ENCODE data around the gene SMIM38.
"Not testable (repeated sequence)": the region's sequence is repeated elsewhere in the genome, so short reads cannot be mapped to it uniquely, and the experiment has no call there.

The SMIM38 gene

GRCh38 chr11:69122326-69122629, 33.5 kb upstream of the SMIM38 start:
- DNase-seq (ENCODE audit: low read depth): no peak

GRCh38 chr11:69122630-69123431, 32.9 kb upstream of the SMIM38 start:
- DNase-seq (ENCODE audit: low read depth): no peak

- no peak for DNase-seq (ENCODE audit: low read depth)
Observed at GRCh38 chr11:69123593-69124545, 31.9 kb upstream of the SMIM38 start.

- DNase-seq (ENCODE audit: low read depth): no peak
Observed at GRCh38 chr11:69125861-69126260, 29.9 kb upstream of the SMIM38 start.

- no peak for DNase-seq (ENCODE audit: low read depth)
Observed at GRCh38 chr11:69126286-69126685, 29.4 kb upstream of the SMIM38 start.

- no peak for DNase-seq (ENCODE audit: low read depth)
Observed at GRCh38 chr11:69127081-69127850, 28.5 kb upstream of the SMIM38 start.

GRCh38 chr11:69127884-69128283, 27.9 kb upstream of the SMIM38 start:
- DNase-seq (ENCODE audit: low read depth): no peak

GRCh38 chr11:69129053-69129452, 26.7 kb upstream of the SMIM38 start:
- DNase-seq (ENCODE audit: low read depth): no peak

- DNase-seq (ENCODE audit: low read depth): no peak
Observed at GRCh38 chr11:69129647-69130046, 26.1 kb upstream of the SMIM38 start.

GRCh38 chr11:69130654-69131053, 25.1 kb upstream of the SMIM38 start:
- no peak for DNase-seq (ENCODE audit: low read depth)

GRCh38 chr11:69131121-69131566, 24.6 kb upstream of the SMIM38 start:
- DNase-seq (ENCODE audit: low read depth): no peak

- no peak for DNase-seq (ENCODE audit: low read depth)
Observed at GRCh38 chr11:69131644-69132300, 24.0 kb upstream of the SMIM38 start.

- no peak for DNase-seq (ENCODE audit: low read depth)
Observed at GRCh38 chr11:69132301-69132670, 23.4 kb upstream of the SMIM38 start.

- no peak for DNase-seq (ENCODE audit: low read depth)
Observed at GRCh38 chr11:69133251-69133650, 22.5 kb upstream of the SMIM38 start.

GRCh38 chr11:69134182-69134581, 21.6 kb upstream of the SMIM38 start:
- not testable (repeated sequence) for DNase-seq (ENCODE audit: low read depth)

- no peak for DNase-seq (ENCODE audit: low read depth)
Observed at GRCh38 chr11:69134957-69135356, 20.8 kb upstream of the SMIM38 start.

- no peak for DNase-seq (ENCODE audit: low read depth)
Observed at GRCh38 chr11:69135420-69136363, 20.0 kb upstream of the SMIM38 start.

GRCh38 chr11:69136471-69136870, 19.3 kb upstream of the SMIM38 start:
- no peak for DNase-seq (ENCODE audit: low read depth)

- no peak for DNase-seq (ENCODE audit: low read depth)
Observed at GRCh38 chr11:69137151-69137844, 18.4 kb upstream of the SMIM38 start.

GRCh38 chr11:69138265-69138664, 17.5 kb upstream of the SMIM38 start:
- no peak for DNase-seq (ENCODE audit: low read depth)
